Measurements from ENCODE around the gene DNAJC7. TPM values are rescaled to one million over a fixed set of nuclear protein-coding genes. Genes with fewer than 3 reads are reported as not detected.
"Not testable (repeated sequence)": the region's sequence is repeated elsewhere in the genome, so short reads cannot be mapped to it uniquely, and the experiment has no call there.

The DNAJC7 gene
- total RNA-seq, 2 donors from 2014 or later: 106 to 117 TPM

- H3K36me3 Mint-ChIP-seq (ENCODE audit: insufficient read depth in 2 of 2): no peaks in the 10 kb centered on the region
- ATAC-seq (replicated peaks in 1 of 2) (no peak), DNase-seq (no peak)
These were observed 14.3 kb upstream of the DNAJC7 start for GRCh38 chr17:42031584-42031983.

GRCh38 chr17:42028791-42029127 lies 11.5 kb upstream of the DNAJC7 start:
- DNase-seq: no peak
- Mint-ChIP-seq H3K27ac (no peak overlapping the region), H3K4me3 (no peak overlapping the region), H3K9me3 (no peaks in the 10 kb centered on the region), H3K4me1 (ENCODE audit: low read depth) (peaks cover 13% of the 10 kb centered on the region), H3K36me3 (ENCODE audit: insufficient read depth in 2 of 2) (peaks cover 3 to 4% of the 10 kb centered on the region in 2 donors), H3K27me3 (ENCODE audit: low read depth) (no peaks in the 10 kb centered on the region)
- ATAC-seq (replicated peaks in 1 of 2): no peak

More at GRCh38 chr17:42031584-42031983, 14.3 kb upstream of the DNAJC7 start:
- no peak overlapping the region for H3K4me3 Mint-ChIP-seq
- no peaks in the 10 kb centered on the region for H3K27me3 Mint-ChIP-seq (ENCODE audit: low read depth)
- H3K27ac Mint-ChIP-seq: no peak overlapping the region
- H3K4me1 Mint-ChIP-seq (ENCODE audit: low read depth): peaks cover 10% of the 10 kb centered on the region
- no peaks in the 10 kb centered on the region for H3K9me3 Mint-ChIP-seq

GRCh38 chr17:42027961-42028790 lies 10.9 kb upstream of the DNAJC7 start:
- no peaks in the 10 kb centered on the region for H3K27me3 Mint-ChIP-seq (ENCODE audit: low read depth)
- peaks cover 3 to 4% of the 10 kb centered on the region in 2 donors for H3K36me3 Mint-ChIP-seq (ENCODE audit: insufficient read depth in 2 of 2)
- H3K4me3 Mint-ChIP-seq: no peak overlapping the region
- DNase-seq (no peak), ATAC-seq (replicated peaks in 1 of 2) (no peak)
- peaks cover 11% of the 10 kb centered on the region for H3K4me1 Mint-ChIP-seq (ENCODE audit: low read depth)
- no peak overlapping the region for H3K27ac Mint-ChIP-seq
- H3K9me3 Mint-ChIP-seq: no peaks in the 10 kb centered on the region

- Mint-ChIP-seq H3K4me3 (no peak overlapping the region), H3K9me3 (no peaks in the 10 kb centered on the region), H3K27me3 (ENCODE audit: low read depth) (no peaks in the 10 kb centered on the region), H3K4me1 (ENCODE audit: low read depth) (peaks cover 11% of the 10 kb centered on the region), H3K27ac (no peak overlapping the region), H3K36me3 (ENCODE audit: insufficient read depth in 2 of 2) (peaks cover 3 to 5% of the 10 kb centered on the region in 2 donors)
- DNase-seq (no peak), ATAC-seq (replicated peaks in 1 of 2) (no peak)
These were observed 10.3 kb upstream of the DNAJC7 start for GRCh38 chr17:42027590-42027889.

- peaks cover 3 to 7% of the 10 kb centered on the region in 2 donors for H3K36me3 Mint-ChIP-seq (ENCODE audit: insufficient read depth in 2 of 2)
- H3K27ac Mint-ChIP-seq: no peak overlapping the region
- H3K4me1 Mint-ChIP-seq (ENCODE audit: low read depth): peaks cover 11% of the 10 kb centered on the region
- H3K4me3 Mint-ChIP-seq: no peak overlapping the region
- H3K27me3 Mint-ChIP-seq (ENCODE audit: low read depth): no peaks in the 10 kb centered on the region
- ATAC-seq (replicated peaks in 1 of 2) (no peak), DNase-seq (no peak)
- H3K9me3 Mint-ChIP-seq: no peaks in the 10 kb centered on the region
These were observed 9.8 kb upstream of the DNAJC7 start for GRCh38 chr17:42026857-42027589.

- H3K4me3 Mint-ChIP-seq: no peak overlapping the region
- no peaks in the 10 kb centered on the region for H3K27me3 Mint-ChIP-seq (ENCODE audit: low read depth)
- no peaks in the 10 kb centered on the region for H3K9me3 Mint-ChIP-seq
- H3K4me1 Mint-ChIP-seq (ENCODE audit: low read depth): peaks cover 18% of the 10 kb centered on the region
- no peak for DNase-seq
- ATAC-seq (replicated peaks in 1 of 2): no peak
- H3K27ac Mint-ChIP-seq: no peak overlapping the region
- H3K36me3 Mint-ChIP-seq (ENCODE audit: insufficient read depth in 2 of 2): peaks cover 3 to 7% of the 10 kb centered on the region in 2 donors
These were observed 8.7 kb upstream of the DNAJC7 start for GRCh38 chr17:42025936-42026335.

GRCh38 chr17:42025191-42025579 lies 7.9 kb upstream of the DNAJC7 start:
- Mint-ChIP-seq H3K4me3 (peak overlapping the region in 1 of 2 donors; percentile 40), H3K36me3 (ENCODE audit: insufficient read depth in 2 of 2) (peaks cover 3 to 10% of the 10 kb centered on the region in 2 donors), H3K9me3 (no peaks in the 10 kb centered on the region), H3K4me1 (ENCODE audit: low read depth) (peaks cover 24% of the 10 kb centered on the region), H3K27ac (peak overlapping the region; percentile 87), H3K27me3 (ENCODE audit: low read depth) (no peaks in the 10 kb centered on the region)
- ATAC-seq (replicated peaks in 1 of 2): no peak
- no peak for DNase-seq

- no peak for DNase-seq
- H3K4me3 Mint-ChIP-seq: no peak overlapping the region
- H3K36me3 Mint-ChIP-seq (ENCODE audit: insufficient read depth in 2 of 2): peaks cover 3 to 10% of the 10 kb centered on the region in 2 donors
- H3K4me1 Mint-ChIP-seq (ENCODE audit: low read depth): peaks cover 36% of the 10 kb centered on the region
- H3K27me3 Mint-ChIP-seq (ENCODE audit: low read depth): no peaks in the 10 kb centered on the region
- ATAC-seq (replicated peaks in 1 of 2): no peak
- peaks cover 1 to 7% of the 10 kb centered on the region in 2 donors for H3K9me3 Mint-ChIP-seq
- H3K27ac Mint-ChIP-seq: no peak overlapping the region
These were observed 6.5 kb upstream of the DNAJC7 start for GRCh38 chr17:42023524-42024349.

- ATAC-seq (replicated peaks in 1 of 2); H3K27ac Mint-ChIP-seq: not testable (repeated sequence)
These were observed 3.6 kb upstream of the DNAJC7 start for GRCh38 chr17:42020845-42021244.

GRCh38 chr17:42019509-42020404 lies 2.5 kb upstream of the DNAJC7 start, which contains the start of gene NKIRAS2:
Gene NKIRAS2, plus strand, starts transcription at chr17:42020090. Its CDS starts 1,488 bp downstream, at chr17:42021578.
- Mint-ChIP-seq H3K27ac (peak within 1 kb of the TSS; percentile 93), H3K4me1 (ENCODE audit: low read depth) (peaks cover 58% of the 10 kb centered on the region), H3K9me3 (peaks cover 1 to 7% of the 10 kb centered on the region in 2 donors), H3K36me3 (ENCODE audit: insufficient read depth in 2 of 2) (peaks cover 5 to 22% of the 10 kb centered on the region in 2 donors), H3K27me3 (ENCODE audit: low read depth) (no peaks in the 10 kb centered on the region), H3K4me3 (peak within 1 kb of the TSS; percentile 97 to 98)
- DNase-seq: peak; percentile 96 to 97
- peak; percentile 74 to 78 for ATAC-seq (replicated peaks in 1 of 2)

More at GRCh38 chr17:42020845-42021244, 3.6 kb upstream of the DNAJC7 start:
- not testable (repeated sequence) for H3K9me3 Mint-ChIP-seq; DNase-seq; H3K27me3 Mint-ChIP-seq (ENCODE audit: low read depth)
- Mint-ChIP-seq H3K4me1 (ENCODE audit: low read depth) (peaks cover 51% of the 10 kb centered on the region), H3K4me3 (peak overlapping the region; percentile 94 to 97), H3K36me3 (ENCODE audit: insufficient read depth in 2 of 2) (peaks cover 6 to 20% of the 10 kb centered on the region in 2 donors)

GRCh38 chr17:42018988-42019387 lies 1.7 kb upstream of the DNAJC7 start:
- peaks cover 55% of the 10 kb centered on the region for H3K4me1 Mint-ChIP-seq (ENCODE audit: low read depth)
- H3K9me3 Mint-ChIP-seq: peaks cover 1 to 7% of the 10 kb centered on the region in 2 donors
- DNase-seq: no peak
- H3K36me3 Mint-ChIP-seq (ENCODE audit: insufficient read depth in 2 of 2): peaks cover 3 to 22% of the 10 kb centered on the region in 2 donors
- H3K27ac Mint-ChIP-seq: peak overlapping the region; percentile 57
- no peaks in the 10 kb centered on the region for H3K27me3 Mint-ChIP-seq (ENCODE audit: low read depth)
- no peak for ATAC-seq (replicated peaks in 1 of 2)
- H3K4me3 Mint-ChIP-seq: peak overlapping the region; percentile 97 to 98

GRCh38 chr17:42018339-42018738 lies 1.1 kb upstream of the DNAJC7 start:
- peaks cover 3 to 22% of the 10 kb centered on the region in 2 donors for H3K36me3 Mint-ChIP-seq (ENCODE audit: insufficient read depth in 2 of 2)
- H3K27ac Mint-ChIP-seq: peak overlapping the region; percentile 92
- no peak for DNase-seq
- H3K4me3 Mint-ChIP-seq: peak overlapping the region; percentile 97 to 98
- peaks cover 1 to 7% of the 10 kb centered on the region in 2 donors for H3K9me3 Mint-ChIP-seq
- peaks cover 59% of the 10 kb centered on the region for H3K4me1 Mint-ChIP-seq (ENCODE audit: low read depth)
- ATAC-seq (replicated peaks in 1 of 2): no peak
- no peaks in the 10 kb centered on the region for H3K27me3 Mint-ChIP-seq (ENCODE audit: low read depth)

All from activated T-cell treated with anti-CD3 and anti-CD28 coated beads, Interleukin-2, amount 50 U/mL, for 72 hours (primary cell).